Body of pancreas (tissue), 4 donors: ENCODE measurements around the gene RBM38. TPM values are rescaled to one million over a fixed set of nuclear protein-coding genes. Genes with fewer than 3 reads are reported as not detected.

Experiments used
- ATAC-seq: fragments of 150-250 bp; one replicate; pipeline ENCODE4 v1.9.1; 2016
- DNase-seq, 4 donors: peaks; one replicate each; pipeline ENCODE4 v3.0.0-alpha.2; 2019
- H3K27ac ChIP-seq, 4 donors: fragments of 200-600 bp; sonication (generic); 1 replicate in 3 of 4; 2 replicates in 1 of 4; pipeline versions ENCODE4 v1.5.1 to v1.6.1; 2016 to 2019; ENCODE audit warnings: mild to moderate bottlenecking in 1 of 4, mixed read lengths in 1 of 4, moderate library complexity in 1 of 4
- H3K27me3 ChIP-seq, 2 donors: fragments of 200-600 bp; sonication (generic); one replicate each; pipeline ENCODE4 v1.6.0; 2016; ENCODE audit warnings: mild to moderate bottlenecking in 1 of 2
- H3K36me3 ChIP-seq, 2 donors: fragments of 200-600 bp; sonication (generic); replicated peaks in 1 of 2; 2 replicates each; pipeline ENCODE4 v1.5.1; 2016; ENCODE audit warnings: low read depth in 2 of 2; ENCODE audit not compliant: insufficient read depth in 1 of 2
- H3K4me1 ChIP-seq: fragments of 200-600 bp; sonication (generic); one replicate; pipeline ENCODE4 v1.6.0; 2016
- H3K4me3 ChIP-seq, 2 donors: fragments of 200-600 bp; sonication (generic); 1 replicate in 1 of 2; 2 replicates in 1 of 2; pipeline ENCODE4 v1.5.1; 2016 to 2019
- H3K9me3 ChIP-seq, 3 donors: fragments of 200-600 bp; sonication (generic); 1 replicate in 2 of 3; 2 replicates in 1 of 3; pipeline ENCODE4 v1.5.1; 2016
- POLR2A ChIP-seq, 3 donors: fragments of 450-650 bp; IDR thresholded peaks; one replicate each; pipeline ENCODE4 v1.6.1; 2016; ENCODE audit warnings: antibody characterized with exemption in 3 of 3, mild to moderate bottlenecking in 2 of 3
- WGBS, 2 donors: methylation state at CpG; one replicate each; pipeline ENCODE4 v1.1.5; 2017; 5-methylcytosine and 5-hydroxymethylcytosine counted together
- intact Hi-C: fragments of 100-400 bp; cut with DNase I; formaldehyde crosslinking; loops from one replicate; pipeline ENCODE4 v1.15.1; 2023
- total RNA-seq, 2 donors: library from RNA; depleted of rRNA; stranded (reverse); fragments of >200 nt; gene quantifications; one replicate each; pipeline ENCODE4 v1.1.0, GENCODE V29; 2016
- TF ChIP-seq, protein P1 (sequence below), 7 experiments: fragments of 450-650 bp in 4 of 7; fragments of 200-600 bp in 3 of 7; sonication (generic) in 3 of 7; IDR thresholded peaks; one replicate each; pipeline ENCODE4 v1.5.1; 2016 to 2019; ENCODE audit warnings: antibody characterized with exemption in 7 of 7

RBM38 gene
- total RNA-seq, 2 donors from 2014 or later, result 5.6 to 12.7 TPM

DNA sequence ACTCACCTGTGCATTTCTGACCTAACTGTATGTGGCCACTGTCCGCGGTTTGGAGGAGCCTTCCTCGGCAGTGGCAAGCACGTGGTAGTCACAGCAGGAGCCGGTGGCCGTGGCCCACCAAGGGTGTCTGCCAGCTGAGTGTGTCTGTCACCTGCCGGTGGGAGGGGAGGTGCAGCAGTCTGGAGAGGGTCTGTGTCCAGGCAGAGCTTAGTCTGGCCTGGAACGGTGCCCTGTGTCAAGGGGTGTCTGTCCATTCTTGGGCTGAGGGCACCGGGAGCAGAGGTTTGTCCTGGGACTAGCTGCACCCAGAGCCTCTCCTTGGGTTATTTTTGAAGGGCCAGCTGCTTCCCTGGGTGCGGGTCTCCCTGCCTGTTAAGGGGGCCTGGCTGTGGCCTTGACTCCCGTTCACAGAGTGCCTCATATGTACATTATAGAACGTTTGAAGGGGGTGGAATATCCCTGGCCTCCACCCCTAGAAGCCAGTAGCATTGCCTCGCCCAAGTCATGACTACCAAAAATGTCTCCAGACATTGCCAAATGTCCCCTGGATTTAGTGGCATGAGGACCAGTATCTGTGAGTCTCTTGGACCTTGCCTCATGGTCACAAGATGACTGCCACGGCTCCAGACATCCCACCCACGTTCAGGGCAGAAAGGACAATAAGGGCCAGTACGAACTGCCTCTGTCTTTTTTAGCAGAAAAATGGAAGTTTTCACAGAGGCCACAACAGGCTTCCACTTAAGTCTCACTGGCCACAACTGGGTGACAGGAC, 5.2 kb downstream of the RBM38 start:
- WGBS, 2 donors, result 88 to 98% methylated on average over 10 to 16 of the region's 16 CpGs
- Histone ChIP-seq H3K4me3 (no peak overlapping the region), H3K27me3 (no peaks in the 10 kb centered on the region), H3K36me3 (no peaks in the 10 kb centered on the region), H3K4me1 (peaks cover 26% of the 10 kb centered on the region), H3K9me3 (no peaks in the 10 kb centered on the region), H3K27ac (no peak overlapping the region)
- no peak for TF ChIP-seq POLR2A (IDR thresholded peaks at IDR 0.05)
- TF ChIP-seq, protein P1, sequence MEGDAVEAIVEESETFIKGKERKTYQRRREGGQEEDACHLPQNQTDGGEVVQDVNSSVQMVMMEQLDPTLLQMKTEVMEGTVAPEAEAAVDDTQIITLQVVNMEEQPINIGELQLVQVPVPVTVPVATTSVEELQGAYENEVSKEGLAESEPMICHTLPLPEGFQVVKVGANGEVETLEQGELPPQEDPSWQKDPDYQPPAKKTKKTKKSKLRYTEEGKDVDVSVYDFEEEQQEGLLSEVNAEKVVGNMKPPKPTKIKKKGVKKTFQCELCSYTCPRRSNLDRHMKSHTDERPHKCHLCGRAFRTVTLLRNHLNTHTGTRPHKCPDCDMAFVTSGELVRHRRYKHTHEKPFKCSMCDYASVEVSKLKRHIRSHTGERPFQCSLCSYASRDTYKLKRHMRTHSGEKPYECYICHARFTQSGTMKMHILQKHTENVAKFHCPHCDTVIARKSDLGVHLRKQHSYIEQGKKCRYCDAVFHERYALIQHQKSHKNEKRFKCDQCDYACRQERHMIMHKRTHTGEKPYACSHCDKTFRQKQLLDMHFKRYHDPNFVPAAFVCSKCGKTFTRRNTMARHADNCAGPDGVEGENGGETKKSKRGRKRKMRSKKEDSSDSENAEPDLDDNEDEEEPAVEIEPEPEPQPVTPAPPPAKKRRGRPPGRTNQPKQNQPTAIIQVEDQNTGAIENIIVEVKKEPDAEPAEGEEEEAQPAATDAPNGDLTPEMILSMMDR (IDR thresholded peaks at IDR 0.05), result no peak
- DNase-seq (no peak), ATAC-seq (no peak)
- intact Hi-C loops, result no loop called here

DNA sequence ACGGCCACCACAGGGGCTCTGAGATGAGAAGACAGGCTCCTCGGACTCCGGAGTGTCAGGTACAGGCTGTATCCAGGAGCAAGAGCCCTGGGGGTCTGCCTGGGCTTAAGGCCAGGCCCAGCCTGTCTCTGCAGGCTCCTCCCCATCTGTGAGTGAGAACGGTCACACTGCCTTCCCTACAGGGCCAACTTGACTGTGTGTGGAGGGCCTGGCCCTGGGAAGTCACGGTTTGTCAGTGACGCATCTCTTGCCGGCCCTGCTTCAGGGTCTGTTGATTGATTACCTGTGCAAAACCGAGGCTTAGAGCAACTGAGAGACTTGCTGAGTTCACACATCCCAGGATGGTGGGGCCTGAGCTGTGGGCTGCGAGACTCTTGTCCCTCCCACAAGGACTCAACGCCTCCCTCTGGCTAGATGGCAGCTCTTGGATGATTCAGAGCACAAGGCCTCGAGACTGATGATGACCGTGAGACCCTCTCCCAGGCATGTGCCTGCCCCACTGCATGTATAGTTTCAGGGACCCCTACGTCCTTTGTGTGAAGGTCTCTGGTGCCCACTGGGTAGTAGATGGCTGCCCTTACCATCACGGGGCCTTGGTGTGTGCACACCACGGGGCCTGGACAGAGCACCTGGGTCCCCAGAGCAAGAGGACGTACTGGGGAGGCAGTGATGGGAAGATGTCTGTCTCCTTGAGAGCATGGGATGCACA, 5.9 kb downstream of the RBM38 start:
- WGBS, 2 donors, result 84 to 96% methylated on average over 5 to 16 of the region's 16 CpGs
- intact Hi-C loops, result no loop called here
- Histone ChIP-seq H3K27me3 (no peaks in the 10 kb centered on the region), H3K4me1 (peaks cover 24% of the 10 kb centered on the region), H3K4me3 (no peak overlapping the region), H3K9me3 (no peaks in the 10 kb centered on the region), H3K36me3 (no peaks in the 10 kb centered on the region), H3K27ac (no peak overlapping the region)
- no peak for TF ChIP-seq POLR2A (IDR thresholded peaks at IDR 0.05)
- TF ChIP-seq, protein P1 (IDR thresholded peaks at IDR 0.05), result no peak
- no peak for ATAC-seq
- no peak for DNase-seq

DNA sequence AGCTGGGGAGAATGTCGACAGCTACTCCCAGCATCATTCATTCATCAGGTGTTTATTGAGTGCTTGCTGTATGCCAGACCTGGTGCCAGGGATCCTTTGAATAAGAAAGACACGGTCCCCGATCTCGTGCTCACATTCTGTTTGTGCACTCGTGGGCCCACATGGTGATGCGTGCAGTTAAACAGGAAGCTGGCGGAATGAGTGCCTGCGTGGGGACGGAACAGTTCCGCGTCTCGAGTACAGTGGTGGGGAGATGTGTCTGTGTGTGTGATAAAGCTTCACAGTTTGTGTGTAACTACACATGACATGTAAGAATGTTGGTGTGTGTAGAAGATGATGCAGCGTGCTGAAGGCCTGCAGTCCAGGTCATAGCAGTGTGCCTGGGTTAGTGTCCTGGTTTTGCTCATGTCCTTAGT, 6.5 kb downstream of the RBM38 start:
- no peaks in the 10 kb centered on the region for H3K36me3 ChIP-seq
- no peaks in the 10 kb centered on the region for H3K27me3 ChIP-seq
- no peak overlapping the region for H3K27ac ChIP-seq
- no peak for TF ChIP-seq POLR2A (IDR thresholded peaks at IDR 0.05)
- TF ChIP-seq, protein P1 (IDR thresholded peaks at IDR 0.05), result no peak
- ATAC-seq (no peak), DNase-seq (peak in 1 of 4 donors; percentile 50)
- no peaks in the 10 kb centered on the region for H3K9me3 ChIP-seq
- intact Hi-C loops, result no loop called here
- WGBS, 2 donors, result 69 to 85% methylated on average over 13 of the region's 13 CpGs
- H3K4me3 ChIP-seq, result no peak overlapping the region
- peaks cover 19% of the 10 kb centered on the region for H3K4me1 ChIP-seq

DNA sequence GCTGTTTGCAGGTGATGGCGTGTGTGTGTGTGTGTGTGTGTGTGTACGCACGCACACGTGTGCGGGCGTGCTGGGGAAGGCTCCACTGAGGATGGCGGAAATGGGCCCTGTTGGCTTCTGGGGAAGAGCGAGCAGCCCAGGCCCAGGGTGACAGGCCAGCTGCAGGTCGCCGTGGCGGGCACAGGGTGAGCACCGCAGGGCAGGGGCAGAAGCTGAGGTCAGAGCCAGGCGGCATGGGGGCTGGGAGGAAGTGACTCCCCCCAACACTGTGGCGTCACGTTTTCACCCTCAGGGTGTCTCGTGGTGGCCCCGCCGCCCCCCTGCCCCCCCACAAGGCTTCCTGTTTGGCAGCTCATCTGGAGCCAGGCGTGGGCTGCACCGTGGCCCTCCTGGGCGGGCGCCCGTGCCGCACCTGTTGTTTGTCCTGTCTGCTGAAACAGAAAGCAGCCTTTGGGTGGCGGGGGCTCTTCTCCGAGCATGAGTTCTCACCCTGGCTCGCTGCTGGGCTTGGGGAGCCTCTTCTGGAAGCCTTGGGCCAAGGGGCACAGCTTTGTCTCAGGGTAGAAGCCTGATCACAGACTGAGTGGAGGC, 7.1 kb downstream of the RBM38 start:
- ATAC-seq (no peak), DNase-seq (peak in 3 of 4 donors; percentile 60 to 78 (median 67))
- TF ChIP-seq, protein P1 (IDR thresholded peaks at IDR 0.05), result no peak
- Histone ChIP-seq H3K36me3 (no peaks in the 10 kb centered on the region), H3K4me3 (no peak overlapping the region), H3K4me1 (peaks cover 12% of the 10 kb centered on the region), H3K9me3 (no peaks in the 10 kb centered on the region), H3K27me3 (no peaks in the 10 kb centered on the region), H3K27ac (peak overlapping the region in 3 of 4 donors; percentile 0 to 30 (median 16))
- intact Hi-C loops, result no loop called here
- WGBS, 2 donors, result 63 to 78% methylated on average over 13 to 27 of the region's 27 CpGs
